Mucosa of rectum (tissue), 2 donors: ENCODE data around the gene FBXW8.

Experiments
- H3K27ac ChIP-seq, 2 donors: one replicate each; pipeline ENCODE4 v1.7.0; 2013; ENCODE audit warnings: inconsistent platforms in 2 of 2, low read depth in 2 of 2, low read length in 2 of 2
- H3K27me3 ChIP-seq, 2 donors: one replicate each; pipeline ENCODE4 v1.7.0; 2013; ENCODE audit warnings: low read length in 2 of 2; ENCODE audit not compliant: control insufficient read depth in 2 of 2, insufficient read depth in 2 of 2
- H3K36me3 ChIP-seq, 2 donors: one replicate each; pipeline ENCODE4 v1.7.0; 2013; ENCODE audit warnings: low read length in 2 of 2; ENCODE audit not compliant: control insufficient read depth in 2 of 2, insufficient read depth in 2 of 2
- H3K4me1 ChIP-seq, 2 donors: one replicate each; pipeline ENCODE4 v1.7.0; 2013; ENCODE audit warnings: low read length in 2 of 2, mild to moderate bottlenecking in 1 of 2; ENCODE audit not compliant: control insufficient read depth in 2 of 2, insufficient read depth in 2 of 2
- H3K4me3 ChIP-seq, 2 donors: one replicate each; pipeline ENCODE4 v1.7.0; 2013; ENCODE audit warnings: low read length in 2 of 2
- H3K9ac ChIP-seq, 2 donors: one replicate each; pipeline ENCODE4 v1.7.0; 2013; ENCODE audit warnings: low read length in 2 of 2, low read depth in 1 of 2, mild to moderate bottlenecking in 1 of 2
- H3K9me3 ChIP-seq, 2 donors: one replicate each; pipeline ENCODE4 v1.7.0; 2013; ENCODE audit warnings: low read length in 2 of 2; ENCODE audit not compliant: control insufficient read depth in 2 of 2
- donor health status: healthy.
- donor health status: Normal muscosa, but diverticular disease.

Gene FBXW8

GRCh38 chr12:116922194-116922897 is 11.6 kb downstream of the FBXW8 start:
- H3K4me3 ChIP-seq = no peak overlapping the region
- H3K4me1 ChIP-seq = peaks cover 0 to 14% of the 10 kb centered on the region in 2 donors
- H3K27me3 ChIP-seq = no peaks in the 10 kb centered on the region
- H3K36me3 ChIP-seq = no peaks in the 10 kb centered on the region
- H3K9me3 ChIP-seq = no peaks in the 10 kb centered on the region
- no peak overlapping the region for H3K27ac ChIP-seq
- H3K9ac ChIP-seq = no peak overlapping the region

GRCh38 chr12:116924558-116925453 is 14.1 kb downstream of the FBXW8 start:
- Histone ChIP-seq H3K9ac (no peak overlapping the region), H3K9me3 (no peaks in the 10 kb centered on the region), H3K36me3 (peaks cover 6 to 9% of the 10 kb centered on the region in 2 donors), H3K27ac (no peak overlapping the region), H3K4me3 (no peak overlapping the region), H3K27me3 (no peaks in the 10 kb centered on the region), H3K4me1 (peaks cover 0 to 6% of the 10 kb centered on the region in 2 donors)

DNA sequence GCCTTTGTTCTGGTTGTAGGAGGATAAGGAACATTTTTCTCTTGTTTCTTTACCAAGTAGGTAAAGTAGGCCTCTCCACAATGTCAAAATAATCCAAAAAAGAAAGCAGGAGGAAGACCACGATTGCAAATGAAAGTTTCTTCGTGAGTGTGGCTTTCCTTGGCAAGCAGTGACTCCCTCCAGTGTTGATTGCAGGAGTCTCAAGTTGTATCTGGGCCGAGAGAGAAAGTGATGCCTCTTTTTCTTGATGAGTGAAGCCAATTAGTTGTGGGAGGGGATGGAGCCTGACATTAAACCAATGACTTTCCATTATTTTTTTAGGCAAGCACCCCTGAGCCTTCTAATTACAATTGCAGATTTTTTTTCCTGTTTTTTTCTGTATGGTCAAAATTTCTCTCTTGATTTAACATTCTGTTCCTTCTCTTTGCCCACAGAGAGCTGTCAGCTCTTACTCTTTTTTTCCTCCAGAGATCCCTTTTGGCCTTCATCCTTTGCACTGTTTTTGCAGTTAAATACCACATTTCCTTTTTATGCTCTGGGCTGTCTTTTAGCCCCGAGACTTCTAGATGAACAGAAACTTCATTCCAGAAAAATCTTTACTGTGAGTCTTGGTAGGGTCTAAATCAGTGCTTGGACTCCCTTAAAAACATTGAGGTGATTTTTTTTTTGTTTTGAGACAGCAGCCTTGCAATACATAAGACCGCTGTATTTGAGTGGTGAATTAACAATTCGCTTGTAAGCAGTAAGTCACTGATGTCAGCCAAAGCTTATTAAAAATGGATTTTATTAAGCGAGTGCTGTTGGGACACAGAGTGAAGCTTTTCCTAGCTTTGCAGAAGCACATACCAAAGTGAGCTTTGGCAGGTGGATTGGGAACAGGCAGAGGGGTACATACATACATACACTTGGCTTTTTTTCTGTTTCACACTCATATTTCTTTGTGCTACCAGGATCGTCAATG is 15.8 kb downstream of the FBXW8 start:
- H3K27ac ChIP-seq = no peak overlapping the region
- peaks cover 10 to 12% of the 10 kb centered on the region in 2 donors for H3K36me3 ChIP-seq
- H3K27me3 ChIP-seq = no peaks in the 10 kb centered on the region
- no peak overlapping the region for H3K4me3 ChIP-seq
- H3K9me3 ChIP-seq = no peaks in the 10 kb centered on the region
- H3K9ac ChIP-seq = no peak overlapping the region
- H3K4me1 ChIP-seq = no peaks in the 10 kb centered on the region

- H3K4me1 ChIP-seq = no peaks in the 10 kb centered on the region
- H3K27me3 ChIP-seq = no peaks in the 10 kb centered on the region
- no peaks in the 10 kb centered on the region for H3K9me3 ChIP-seq
- H3K36me3 ChIP-seq = peaks cover 10 to 12% of the 10 kb centered on the region in 2 donors
- H3K27ac ChIP-seq = no peak overlapping the region
- H3K9ac ChIP-seq = no peak overlapping the region
- H3K4me3 ChIP-seq = no peak overlapping the region
Measured at GRCh38 chr12:116927244-116927940, 16.6 kb downstream of the FBXW8 start.

DNA sequence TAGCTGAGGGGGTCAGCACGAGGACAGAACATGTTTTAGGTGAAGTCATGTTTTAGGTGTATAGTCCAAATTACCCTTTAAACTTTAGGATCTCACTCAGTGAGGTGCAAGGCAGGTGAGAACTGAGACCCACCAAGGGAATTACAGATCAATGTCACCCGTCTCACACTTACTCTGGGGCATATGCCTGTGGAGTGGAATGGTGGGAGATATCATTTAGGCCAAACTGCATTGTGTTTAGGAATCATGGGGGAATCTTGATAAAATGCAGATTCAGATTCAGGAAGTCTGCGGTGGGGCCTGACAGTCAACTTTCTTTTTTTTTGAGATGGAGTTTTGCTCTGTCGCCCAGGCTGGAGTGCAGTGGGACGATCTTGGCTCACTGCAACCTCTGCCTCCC is 17.8 kb downstream of the FBXW8 start:
- H3K9me3 ChIP-seq = no peaks in the 10 kb centered on the region
- H3K27me3 ChIP-seq = no peaks in the 10 kb centered on the region
- H3K4me3 ChIP-seq = no peak overlapping the region

DNA sequence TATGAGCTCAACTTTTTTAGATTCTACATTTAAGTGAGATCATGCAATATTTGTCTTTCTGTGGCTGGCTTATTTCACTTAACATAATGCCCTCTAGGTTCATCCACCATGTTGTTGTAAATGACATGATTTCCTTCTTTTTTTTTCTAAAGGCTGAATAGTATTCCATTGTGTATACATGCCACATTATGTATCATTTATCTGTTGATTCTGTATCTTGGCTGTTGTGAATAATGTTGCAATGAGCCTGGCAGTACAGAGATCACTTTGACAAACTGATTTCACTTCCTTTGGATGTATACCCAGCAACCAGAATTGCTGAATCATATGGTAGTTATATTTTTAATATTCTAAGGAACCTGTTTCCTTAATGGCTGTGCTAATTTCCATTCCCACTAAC is 19.1 kb downstream of the FBXW8 start:
- no peaks in the 10 kb centered on the region for H3K4me1 ChIP-seq
- H3K4me3 ChIP-seq = no peak overlapping the region
- no peaks in the 10 kb centered on the region for H3K27me3 ChIP-seq
- no peak overlapping the region for H3K9ac ChIP-seq
- H3K36me3 ChIP-seq = peaks cover 10 to 14% of the 10 kb centered on the region in 2 donors
- H3K27ac ChIP-seq = no peak overlapping the region
- H3K9me3 ChIP-seq = no peaks in the 10 kb centered on the region

More for the DNA sequence above, 17.8 kb downstream of the FBXW8 start:
- H3K27ac ChIP-seq = no peak overlapping the region
- H3K9ac ChIP-seq = no peak overlapping the region
- no peaks in the 10 kb centered on the region for H3K4me1 ChIP-seq
- H3K36me3 ChIP-seq = peaks cover 10 to 12% of the 10 kb centered on the region in 2 donors

DNA sequence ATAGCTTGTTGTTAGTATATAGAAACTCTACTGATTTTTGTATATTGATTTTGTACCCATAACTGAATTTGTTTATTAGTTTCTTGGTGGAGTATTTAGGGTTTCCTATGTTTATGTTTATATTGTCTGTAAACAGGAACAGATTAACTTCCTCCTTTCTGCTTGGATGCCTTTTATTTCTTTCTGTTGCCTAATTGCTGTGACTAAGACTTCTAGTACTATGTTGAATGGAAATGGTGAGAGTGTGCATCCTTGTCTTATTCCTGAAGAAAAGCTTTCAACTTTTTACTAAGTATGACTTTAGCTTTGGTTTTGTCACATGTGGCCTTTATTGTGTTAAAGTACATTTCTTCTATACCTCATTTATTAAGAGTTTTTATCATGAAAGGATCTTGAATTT is 20.9 kb downstream of the FBXW8 start:
- Histone ChIP-seq H3K27ac (no peak overlapping the region), H3K9me3 (no peaks in the 10 kb centered on the region), H3K36me3 (peaks cover 12 to 14% of the 10 kb centered on the region in 2 donors), H3K9ac (no peak overlapping the region), H3K4me1 (no peaks in the 10 kb centered on the region), H3K27me3 (no peaks in the 10 kb centered on the region), H3K4me3 (no peak overlapping the region)

GRCh38 chr12:116933091-116933490 is 22.3 kb downstream of the FBXW8 start:
- Histone ChIP-seq H3K27me3 (no peaks in the 10 kb centered on the region), H3K4me1 (no peaks in the 10 kb centered on the region), H3K9me3 (no peaks in the 10 kb centered on the region), H3K9ac (no peak overlapping the region), H3K4me3 (no peak overlapping the region), H3K36me3 (peaks cover 11 to 12% of the 10 kb centered on the region in 2 donors), H3K27ac (no peak overlapping the region)

DNA sequence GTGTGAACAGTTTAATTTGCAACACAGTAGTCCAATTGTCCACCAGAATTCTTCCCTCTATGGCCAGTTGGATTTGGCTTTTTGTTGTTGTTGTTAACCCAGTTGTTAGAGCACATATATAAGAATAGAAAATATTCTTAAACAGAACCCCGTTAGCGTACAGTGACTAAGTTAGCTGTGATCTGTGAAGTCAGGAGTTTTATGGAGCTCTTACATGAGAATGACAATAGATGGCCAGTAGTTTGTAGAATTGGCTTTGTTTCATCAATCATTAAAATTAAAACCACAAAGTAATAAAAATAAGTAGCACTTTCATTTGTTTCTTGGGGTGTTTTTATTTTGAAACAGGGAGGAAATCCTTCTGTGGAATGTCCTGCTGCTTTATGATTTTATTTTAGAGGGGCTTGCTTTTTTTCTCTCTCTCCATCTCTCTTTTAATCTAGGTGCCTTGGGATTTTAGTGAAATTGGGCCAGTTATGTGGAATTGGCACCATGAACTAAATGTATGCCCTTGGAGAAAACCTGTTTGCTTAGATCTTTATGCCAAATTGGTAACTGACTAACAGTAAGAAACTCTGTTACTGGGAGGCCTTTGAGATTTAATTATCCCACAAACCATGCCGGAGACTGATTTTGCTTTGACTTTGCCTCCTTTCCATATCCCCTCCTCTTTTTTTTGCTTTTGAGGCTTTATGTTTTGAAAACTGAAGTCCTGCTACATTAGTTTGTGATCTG is 22.9 kb downstream of the FBXW8 start:
- no peaks in the 10 kb centered on the region for H3K27me3 ChIP-seq
- H3K4me1 ChIP-seq = no peaks in the 10 kb centered on the region
- no peak overlapping the region for H3K27ac ChIP-seq
- H3K36me3 ChIP-seq = peaks cover 6 to 7% of the 10 kb centered on the region in 2 donors
- H3K9me3 ChIP-seq = no peaks in the 10 kb centered on the region
- H3K9ac ChIP-seq = no peak overlapping the region
- H3K4me3 ChIP-seq = no peak overlapping the region
